ENCODE measurements around the gene METRN. TPM values are rescaled to one million over a fixed set of nuclear protein-coding genes. Genes with fewer than 3 reads are reported as not detected.

METRN gene
- total RNA-seq, 2 donors from 2014 or later, result 52.0 to 78.2 TPM

DNA sequence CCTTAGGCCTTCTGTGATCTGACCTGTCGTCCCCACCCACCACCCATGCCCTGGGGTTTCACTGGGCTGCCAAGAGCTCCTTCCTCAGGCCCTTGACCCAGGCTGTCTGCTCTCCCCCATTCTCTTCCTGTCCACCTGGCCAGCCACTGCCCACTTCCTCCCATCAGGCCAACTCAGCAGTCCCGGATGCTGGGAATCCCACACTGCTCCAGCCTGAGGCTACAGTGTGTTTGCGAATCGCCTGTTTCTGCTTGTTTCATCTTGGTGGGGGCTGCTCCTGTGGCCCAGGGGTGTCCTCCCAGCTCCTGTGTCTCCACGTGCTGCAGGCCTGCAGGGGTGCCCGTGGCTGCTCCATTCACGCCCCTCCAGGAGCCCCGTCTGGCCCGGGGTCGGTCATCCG, 839 bp upstream of the METRN start:
- WGBS, result 70% methylated on average over 11 of the region's 11 CpGs
- H3K36me3 ChIP-seq, result no peaks in the 10 kb centered on the region
- no peak for DNase-seq (ENCODE audit: low spot score)
- H3K4me1 ChIP-seq (replicated peaks), result peaks cover 14% of the 10 kb centered on the region
- no peaks in the 10 kb centered on the region for H3K9me3 ChIP-seq
- H3K4me3 ChIP-seq, result no peak overlapping the region
- peaks cover 5% of the 10 kb centered on the region for H3K27me3 ChIP-seq (replicated peaks; ENCODE audit: insufficient read depth)
- TF ChIP-seq POLR2A (IDR thresholded peaks at IDR 0.05) (no peak), POLR2AphosphoS5 (IDR thresholded peaks at IDR 0.05) (no peak)
- TF ChIP-seq, protein P1, sequence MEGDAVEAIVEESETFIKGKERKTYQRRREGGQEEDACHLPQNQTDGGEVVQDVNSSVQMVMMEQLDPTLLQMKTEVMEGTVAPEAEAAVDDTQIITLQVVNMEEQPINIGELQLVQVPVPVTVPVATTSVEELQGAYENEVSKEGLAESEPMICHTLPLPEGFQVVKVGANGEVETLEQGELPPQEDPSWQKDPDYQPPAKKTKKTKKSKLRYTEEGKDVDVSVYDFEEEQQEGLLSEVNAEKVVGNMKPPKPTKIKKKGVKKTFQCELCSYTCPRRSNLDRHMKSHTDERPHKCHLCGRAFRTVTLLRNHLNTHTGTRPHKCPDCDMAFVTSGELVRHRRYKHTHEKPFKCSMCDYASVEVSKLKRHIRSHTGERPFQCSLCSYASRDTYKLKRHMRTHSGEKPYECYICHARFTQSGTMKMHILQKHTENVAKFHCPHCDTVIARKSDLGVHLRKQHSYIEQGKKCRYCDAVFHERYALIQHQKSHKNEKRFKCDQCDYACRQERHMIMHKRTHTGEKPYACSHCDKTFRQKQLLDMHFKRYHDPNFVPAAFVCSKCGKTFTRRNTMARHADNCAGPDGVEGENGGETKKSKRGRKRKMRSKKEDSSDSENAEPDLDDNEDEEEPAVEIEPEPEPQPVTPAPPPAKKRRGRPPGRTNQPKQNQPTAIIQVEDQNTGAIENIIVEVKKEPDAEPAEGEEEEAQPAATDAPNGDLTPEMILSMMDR (IDR thresholded peaks at IDR 0.05), result no peak
- intact Hi-C loops (cut with DNase I), result loop anchor here (5.0 kb wide), 2 partner anchors 73 to 338 kb away; partner anchors contain the start of genes CHTF18 and RPUSD1
- no peak overlapping the region for H3K27ac ChIP-seq

DNA sequence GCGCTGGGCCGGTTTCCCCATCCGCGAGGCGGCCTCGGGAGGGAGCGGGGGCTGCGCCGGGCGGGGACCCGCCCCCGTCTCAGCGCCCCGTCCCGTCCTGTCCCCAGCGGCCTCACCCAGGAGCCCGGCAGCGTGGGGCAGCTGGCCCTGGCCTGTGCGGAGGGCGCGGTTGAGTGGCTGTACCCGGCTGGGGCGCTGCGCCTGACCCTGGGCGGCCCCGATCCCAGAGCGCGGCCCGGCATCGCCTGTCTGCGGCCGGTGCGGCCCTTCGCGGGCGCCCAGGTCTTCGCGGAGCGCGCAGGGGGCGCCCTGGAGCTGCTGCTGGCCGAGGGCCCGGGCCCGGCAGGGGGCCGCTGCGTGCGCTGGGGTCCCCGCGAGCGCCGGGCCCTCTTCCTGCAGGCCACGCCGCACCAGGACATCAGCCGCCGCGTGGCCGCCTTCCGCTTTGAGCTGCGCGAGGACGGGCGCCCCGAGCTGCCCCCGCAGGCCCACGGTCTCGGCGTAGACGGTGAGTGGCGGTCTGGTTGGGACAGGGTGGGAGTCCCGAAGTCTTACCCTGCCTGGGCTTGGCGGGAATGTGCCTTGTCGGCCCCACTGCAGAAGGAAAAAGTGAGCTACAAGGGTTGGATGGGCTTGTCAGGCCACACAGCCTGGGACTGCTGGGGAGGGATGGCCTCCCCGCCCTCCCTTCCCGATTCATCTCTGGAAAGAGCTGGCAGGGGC, 720 bp downstream of the METRN start:
- H3K9me3 ChIP-seq, result no peaks in the 10 kb centered on the region
- peak overlapping the region; percentile 51 to 55 for H3K4me3 ChIP-seq
- peaks cover 23% of the 10 kb centered on the region for H3K4me1 ChIP-seq (replicated peaks)
- no peak for DNase-seq (ENCODE audit: low spot score)
- no peaks in the 10 kb centered on the region for H3K36me3 ChIP-seq
- intact Hi-C loops (cut with DNase I), result no loop called here
- TF ChIP-seq, protein P1 (IDR thresholded peaks at IDR 0.05), result peak in 1 of 4 experiments; percentile 20
- TF ChIP-seq POLR2A (IDR thresholded peaks at IDR 0.05) (no peak), POLR2AphosphoS5 (IDR thresholded peaks at IDR 0.05) (no peak)
- no peak overlapping the region for H3K27ac ChIP-seq
- 2% methylated on average over 36 of the region's 74 CpGs for WGBS
- H3K27me3 ChIP-seq (replicated peaks; ENCODE audit: insufficient read depth), result peaks cover 2% of the 10 kb centered on the region

DNA sequence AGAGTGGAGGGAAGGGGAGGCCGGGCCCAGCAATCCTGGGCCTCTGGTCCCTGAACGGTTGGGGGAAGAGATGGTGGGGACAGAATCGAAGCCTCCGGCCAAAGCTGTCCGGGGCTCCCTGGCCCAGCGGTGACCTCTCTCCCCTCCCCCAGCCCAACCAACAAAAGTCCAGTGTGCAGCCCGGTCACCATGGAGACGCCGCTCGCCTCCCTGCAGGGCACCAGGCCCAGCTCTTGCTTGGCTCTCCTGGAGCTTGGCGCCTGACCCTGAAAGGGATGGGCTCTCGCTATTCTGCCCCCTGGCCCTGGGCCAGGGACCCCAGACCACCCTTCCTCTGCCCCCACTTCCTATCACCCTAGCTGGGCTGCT, 1.3 kb downstream of the METRN start:
- H3K36me3 ChIP-seq, result no peaks in the 10 kb centered on the region
- H3K27me3 ChIP-seq (replicated peaks; ENCODE audit: insufficient read depth), result no peaks in the 10 kb centered on the region
- intact Hi-C loops (cut with DNase I), result no loop called here
- H3K4me3 ChIP-seq, result peak overlapping the region in 1 of 2 donors; percentile 51
- H3K27ac ChIP-seq, result no peak overlapping the region
- no peak for DNase-seq (ENCODE audit: low spot score)
- 8% methylated on average over 10 of the region's 12 CpGs for WGBS
- H3K4me1 ChIP-seq (replicated peaks), result peaks cover 23% of the 10 kb centered on the region
- TF ChIP-seq, protein P1 (IDR thresholded peaks at IDR 0.05), result no peak
- TF ChIP-seq POLR2AphosphoS5 (IDR thresholded peaks at IDR 0.05) (no peak), POLR2A (IDR thresholded peaks at IDR 0.05) (no peak)
- H3K9me3 ChIP-seq, result no peaks in the 10 kb centered on the region

DNA sequence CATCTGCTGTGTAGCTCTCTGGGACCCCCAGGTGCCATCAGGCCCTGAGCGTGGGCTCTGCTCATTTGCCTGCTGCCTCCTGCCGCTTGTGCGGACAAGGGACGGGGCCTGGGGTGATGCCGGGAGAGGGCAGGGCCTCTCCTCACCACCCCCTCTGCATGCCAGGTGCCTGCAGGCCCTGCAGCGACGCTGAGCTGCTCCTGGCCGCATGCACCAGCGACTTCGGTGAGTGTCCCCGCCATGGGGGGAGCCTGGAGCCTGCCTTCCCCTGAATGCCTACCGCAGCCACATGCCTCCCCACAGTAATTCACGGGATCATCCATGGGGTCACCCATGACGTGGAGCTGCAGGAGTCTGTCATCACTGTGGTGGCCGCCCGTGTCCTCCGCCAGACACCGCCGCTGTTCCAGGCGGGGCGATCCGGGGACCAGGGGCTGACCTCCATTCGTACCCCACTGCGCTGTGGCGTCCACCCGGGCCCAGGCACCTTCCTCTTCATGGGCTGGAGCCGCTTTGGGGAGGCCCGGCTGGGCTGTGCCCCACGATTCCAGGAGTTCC, 1.9 kb downstream of the METRN start:
- Histone ChIP-seq H3K4me1 (replicated peaks) (peaks cover 29% of the 10 kb centered on the region), H3K27ac (no peak overlapping the region), H3K4me3 (no peak overlapping the region), H3K36me3 (no peaks in the 10 kb centered on the region), H3K27me3 (replicated peaks; ENCODE audit: insufficient read depth) (no peaks in the 10 kb centered on the region), H3K9me3 (no peaks in the 10 kb centered on the region)
- no peak for DNase-seq (ENCODE audit: low spot score)
- intact Hi-C loops (cut with DNase I), result no loop called here
- WGBS, result 87% methylated on average over 29 of the region's 29 CpGs
- TF ChIP-seq POLR2AphosphoS5 (IDR thresholded peaks at IDR 0.05), result no peak
- TF ChIP-seq POLR2A (IDR thresholded peaks at IDR 0.05), result no peak
- TF ChIP-seq, protein P1 (IDR thresholded peaks at IDR 0.05), result no peak

Measured in prostate gland (tissue), 2 donors.